Measurements from ENCODE around the gene GADD45A. TPM values are rescaled to one million over a fixed set of nuclear protein-coding genes. Genes with fewer than 3 reads are reported as not detected.

GADD45A gene
- total RNA-seq, 1 experiment from 2014 or later: 35.4 TPM

DNA sequence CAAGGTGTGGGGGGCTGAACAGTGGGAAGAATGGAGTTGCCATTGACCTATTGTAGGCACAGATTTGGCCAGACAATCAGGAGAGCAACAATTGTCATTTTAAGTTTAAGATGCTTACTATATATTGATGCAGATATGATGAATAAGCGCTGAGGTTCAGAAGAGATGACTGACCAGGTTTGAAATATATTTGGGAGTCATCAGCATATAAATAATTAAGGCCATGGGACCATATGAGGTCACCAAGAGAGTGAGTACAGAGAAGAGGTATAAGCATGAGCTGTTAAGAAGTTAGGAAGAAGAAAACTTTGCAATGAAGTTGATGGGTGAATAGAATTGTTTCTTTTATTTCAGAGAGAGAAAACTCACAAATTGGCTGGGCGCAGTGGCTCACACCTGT is 4.5 kb upstream of the GADD45A start:
- CTCF ChIA-PET: no interaction called here
- TF ChIP-seq, protein P1, sequence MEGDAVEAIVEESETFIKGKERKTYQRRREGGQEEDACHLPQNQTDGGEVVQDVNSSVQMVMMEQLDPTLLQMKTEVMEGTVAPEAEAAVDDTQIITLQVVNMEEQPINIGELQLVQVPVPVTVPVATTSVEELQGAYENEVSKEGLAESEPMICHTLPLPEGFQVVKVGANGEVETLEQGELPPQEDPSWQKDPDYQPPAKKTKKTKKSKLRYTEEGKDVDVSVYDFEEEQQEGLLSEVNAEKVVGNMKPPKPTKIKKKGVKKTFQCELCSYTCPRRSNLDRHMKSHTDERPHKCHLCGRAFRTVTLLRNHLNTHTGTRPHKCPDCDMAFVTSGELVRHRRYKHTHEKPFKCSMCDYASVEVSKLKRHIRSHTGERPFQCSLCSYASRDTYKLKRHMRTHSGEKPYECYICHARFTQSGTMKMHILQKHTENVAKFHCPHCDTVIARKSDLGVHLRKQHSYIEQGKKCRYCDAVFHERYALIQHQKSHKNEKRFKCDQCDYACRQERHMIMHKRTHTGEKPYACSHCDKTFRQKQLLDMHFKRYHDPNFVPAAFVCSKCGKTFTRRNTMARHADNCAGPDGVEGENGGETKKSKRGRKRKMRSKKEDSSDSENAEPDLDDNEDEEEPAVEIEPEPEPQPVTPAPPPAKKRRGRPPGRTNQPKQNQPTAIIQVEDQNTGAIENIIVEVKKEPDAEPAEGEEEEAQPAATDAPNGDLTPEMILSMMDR (IDR thresholded peaks at IDR 0.05; ENCODE audit: unreplicated experiment): no peak
- intact Hi-C loops (cut with micrococcal nuclease; ENCODE audit: unreplicated experiment): loop anchor here (10.0 kb wide), 1 partner anchor 146 kb away; no protein-coding TSS in a partner anchor
- no peak overlapping the region for H3K27ac Mint-ChIP-seq (ENCODE audit: unreplicated experiment)
- BruUV-seq (replicated peaks): no TSS peak
- no peak overlapping the region for H3K4me3 Mint-ChIP-seq (ENCODE audit: low read depth, unreplicated experiment)
- H3K4me1 Mint-ChIP-seq (ENCODE audit: low read depth, unreplicated experiment): peaks cover 22% of the 10 kb centered on the region
- no peaks in the 10 kb centered on the region for H3K27me3 Mint-ChIP-seq (ENCODE audit: unreplicated experiment)
- H3K36me3 Mint-ChIP-seq (ENCODE audit: insufficient read depth, unreplicated experiment): peaks cover 22% of the 10 kb centered on the region
- no peak for DNase-seq
- no peaks in the 10 kb centered on the region for H3K9me3 Mint-ChIP-seq (ENCODE audit: low read depth, unreplicated experiment)

DNA sequence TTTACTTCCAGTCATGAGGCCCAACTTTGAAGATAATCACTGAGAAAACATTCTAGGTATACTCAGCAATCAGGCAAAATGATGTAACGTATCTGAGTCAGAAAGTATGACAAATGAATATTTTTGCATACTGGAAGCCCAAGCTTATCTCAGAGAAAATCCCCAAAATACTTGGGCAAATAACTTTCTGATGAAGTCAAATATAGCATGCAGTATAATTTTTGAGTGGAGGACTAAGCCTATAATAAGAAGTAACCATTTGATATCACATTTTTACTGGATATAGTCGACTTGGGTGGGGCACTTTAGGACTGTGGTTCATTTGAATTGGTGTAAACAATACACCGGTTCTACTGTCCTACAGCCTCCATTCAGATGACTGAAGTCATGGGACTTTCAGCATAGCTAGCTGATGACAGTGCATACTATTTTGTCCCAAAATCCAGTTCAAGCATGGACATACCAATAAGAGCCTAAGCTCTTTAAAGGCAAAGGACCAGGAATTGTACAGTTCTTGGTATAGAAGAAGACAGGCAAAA is 2.3 kb upstream of the GADD45A start:
- peaks cover 26% of the 10 kb centered on the region for H3K4me1 Mint-ChIP-seq (ENCODE audit: low read depth, unreplicated experiment)
- DNase-seq: peak; percentile 12
- intact Hi-C loops (cut with micrococcal nuclease; ENCODE audit: unreplicated experiment): loop anchor here (2.0 to 10.0 kb wide), 4 partner anchors 50 to 148 kb away; no protein-coding TSS in a partner anchor

DNA sequence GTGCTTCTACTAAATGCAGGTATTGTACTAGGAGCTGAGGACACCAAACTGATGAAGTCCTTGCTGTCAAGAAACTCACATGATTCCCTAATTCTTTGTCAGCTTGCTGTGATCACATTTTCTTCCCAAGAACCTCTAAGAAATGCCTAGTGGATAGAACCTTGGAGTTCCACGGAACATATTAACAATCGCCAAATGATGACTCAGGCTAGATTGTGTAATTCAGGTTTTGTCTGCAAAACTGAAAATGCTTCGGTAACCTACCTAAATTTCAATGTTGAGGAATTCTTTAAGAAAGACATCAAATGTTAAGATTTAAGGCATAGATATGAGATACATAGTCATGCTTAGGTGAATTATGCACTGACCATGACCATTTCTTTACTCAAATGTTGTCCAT is 1.7 kb upstream of the GADD45A start:
- no TSS peak for BruUV-seq (replicated peaks)
- H3K27ac Mint-ChIP-seq (ENCODE audit: unreplicated experiment): peak overlapping the region; percentile 89
- H3K9me3 Mint-ChIP-seq (ENCODE audit: low read depth, unreplicated experiment): no peaks in the 10 kb centered on the region
- CTCF ChIA-PET: interaction anchor here (0.9 to 1.4 kb wide), 4 partner anchors 29 to 151 kb away, joined by 3 to 5 read pairs (median 3); no protein-coding TSS in a partner anchor
- H3K4me1 Mint-ChIP-seq (ENCODE audit: low read depth, unreplicated experiment): peaks cover 32% of the 10 kb centered on the region
- DNase-seq: no peak
- TF ChIP-seq, protein P1 (IDR thresholded peaks at IDR 0.05; ENCODE audit: unreplicated experiment): no peak
- peaks cover 50% of the 10 kb centered on the region for H3K36me3 Mint-ChIP-seq (ENCODE audit: insufficient read depth, unreplicated experiment)
- peak overlapping the region; percentile 96 for H3K4me3 Mint-ChIP-seq (ENCODE audit: low read depth, unreplicated experiment)
- intact Hi-C loops (cut with micrococcal nuclease; ENCODE audit: unreplicated experiment): loop anchor here (2.0 to 10.0 kb wide), 4 partner anchors 51 to 149 kb away; no protein-coding TSS in a partner anchor
- H3K27me3 Mint-ChIP-seq (ENCODE audit: unreplicated experiment): no peaks in the 10 kb centered on the region

More for the DNA sequence above, 2.3 kb upstream of the GADD45A start:
- TF ChIP-seq, protein P1 (IDR thresholded peaks at IDR 0.05; ENCODE audit: unreplicated experiment): no peak
- H3K4me3 Mint-ChIP-seq (ENCODE audit: low read depth, unreplicated experiment): no peak overlapping the region
- CTCF ChIA-PET: interaction anchor here (1.2 to 1.4 kb wide), 4 partner anchors 77 to 150 kb away, joined by 3 to 5 read pairs (median 4); no protein-coding TSS in a partner anchor
- H3K9me3 Mint-ChIP-seq (ENCODE audit: low read depth, unreplicated experiment): no peaks in the 10 kb centered on the region
- no TSS peak for BruUV-seq (replicated peaks)
- peaks cover 44% of the 10 kb centered on the region for H3K36me3 Mint-ChIP-seq (ENCODE audit: insufficient read depth, unreplicated experiment)
- H3K27ac Mint-ChIP-seq (ENCODE audit: unreplicated experiment): peak overlapping the region; percentile 89
- H3K27me3 Mint-ChIP-seq (ENCODE audit: unreplicated experiment): no peaks in the 10 kb centered on the region

DNA sequence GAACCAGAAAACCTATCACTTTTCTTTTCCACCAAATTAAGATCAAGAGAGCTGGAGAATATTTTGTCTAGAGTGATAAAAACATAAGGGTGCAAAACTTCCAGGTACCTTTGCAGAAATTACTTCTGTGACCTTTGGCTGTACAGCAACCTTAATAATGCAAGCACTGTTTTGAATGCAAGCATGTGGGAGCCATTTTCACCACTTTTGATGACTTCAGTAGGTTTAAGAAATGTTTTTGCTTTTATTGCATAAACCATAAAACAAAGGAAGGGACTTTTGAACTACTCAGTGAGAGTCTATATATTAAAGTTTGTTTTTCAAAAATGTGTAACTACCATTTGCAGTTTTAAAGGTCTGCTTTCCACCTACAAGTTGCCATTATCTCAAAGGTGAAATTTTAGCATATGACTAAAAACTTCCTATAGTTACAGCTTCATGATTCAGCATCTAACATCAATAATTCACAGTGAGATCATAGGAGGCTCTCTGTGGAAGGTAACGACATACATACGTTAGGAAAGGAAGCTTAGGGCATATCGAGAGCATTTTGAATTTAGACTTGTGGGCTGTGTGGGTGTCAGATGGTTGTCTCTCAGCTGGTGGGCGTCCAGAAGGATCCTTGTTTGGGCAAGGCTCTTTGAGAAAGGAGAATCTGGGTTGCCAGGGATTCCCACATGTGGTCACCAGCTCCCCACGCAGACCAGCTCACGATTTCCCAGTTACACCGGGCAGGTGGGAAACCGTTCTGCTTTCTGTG is 1.1 kb upstream of the GADD45A start:
- H3K27ac Mint-ChIP-seq (ENCODE audit: unreplicated experiment): peak overlapping the region; percentile 89
- TF ChIP-seq, protein P1 (IDR thresholded peaks at IDR 0.05; ENCODE audit: unreplicated experiment): no peak
- no TSS peak for BruUV-seq (replicated peaks)
- H3K4me3 Mint-ChIP-seq (ENCODE audit: low read depth, unreplicated experiment): peak overlapping the region; percentile 96
- H3K4me1 Mint-ChIP-seq (ENCODE audit: low read depth, unreplicated experiment): peaks cover 39% of the 10 kb centered on the region
- CTCF ChIA-PET: interaction anchor here (0.9 to 2.1 kb wide), 5 partner anchors 14 to 76 kb away, joined by 3 to 11 read pairs (median 5); no protein-coding TSS in a partner anchor
- H3K36me3 Mint-ChIP-seq (ENCODE audit: insufficient read depth, unreplicated experiment): peaks cover 57% of the 10 kb centered on the region
- no peak for DNase-seq
- intact Hi-C loops (cut with micrococcal nuclease; ENCODE audit: unreplicated experiment): loop anchor here (2.0 to 10.0 kb wide), 4 partner anchors 51 to 149 kb away; no protein-coding TSS in a partner anchor
- H3K9me3 Mint-ChIP-seq (ENCODE audit: low read depth, unreplicated experiment): no peaks in the 10 kb centered on the region
- H3K27me3 Mint-ChIP-seq (ENCODE audit: unreplicated experiment): no peaks in the 10 kb centered on the region

Data from Calu3 (cell line).